GM18520 (cell line): Measurements from ENCODE around the gene MTG1.

ENCODE experiments used
- ATAC-seq: cut with Tn5 transposase; IDR thresholded peaks from one replicate; pipeline ENCODE4 v1.9.1; 2021; ENCODE audit not compliant: unreplicated experiment

MTG1 gene, protein sequence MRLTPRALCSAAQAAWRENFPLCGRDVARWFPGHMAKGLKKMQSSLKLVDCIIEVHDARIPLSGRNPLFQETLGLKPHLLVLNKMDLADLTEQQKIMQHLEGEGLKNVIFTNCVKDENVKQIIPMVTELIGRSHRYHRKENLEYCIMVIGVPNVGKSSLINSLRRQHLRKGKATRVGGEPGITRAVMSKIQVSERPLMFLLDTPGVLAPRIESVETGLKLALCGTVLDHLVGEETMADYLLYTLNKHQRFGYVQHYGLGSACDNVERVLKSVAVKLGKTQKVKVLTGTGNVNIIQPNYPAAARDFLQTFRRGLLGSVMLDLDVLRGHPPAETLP

DNA sequence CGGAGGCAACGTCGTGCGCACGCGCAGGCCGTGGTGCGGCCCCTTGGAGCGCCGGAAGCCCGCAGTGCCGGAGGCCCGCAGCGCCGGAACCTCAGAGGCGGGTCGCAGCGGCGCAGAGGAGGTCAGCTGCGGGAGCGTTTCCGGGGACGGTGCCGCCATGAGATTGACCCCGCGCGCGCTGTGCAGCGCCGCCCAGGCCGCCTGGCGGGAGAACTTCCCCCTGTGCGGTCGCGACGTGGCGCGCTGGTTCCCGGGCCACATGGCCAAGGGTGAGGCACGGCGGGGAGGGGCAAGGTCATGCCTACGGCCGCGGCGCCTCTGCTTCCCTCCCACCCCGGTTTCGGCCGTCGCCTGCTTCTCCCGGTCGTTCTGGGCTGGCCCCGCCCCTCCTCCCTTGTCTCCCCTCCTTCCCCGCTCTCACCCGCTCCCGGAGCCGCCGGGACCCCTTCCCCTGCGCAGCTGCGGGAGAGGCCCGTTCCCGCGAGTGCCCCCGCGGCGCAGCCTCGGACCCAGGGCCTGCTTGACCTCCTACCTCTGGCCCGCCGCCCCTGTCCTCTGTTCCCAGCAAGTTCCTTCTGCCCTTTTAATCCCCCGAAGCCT is at the start of gene MTG1:
Gene MTG1 (plus strand): TSS at position 94 of the 600 bp plus-strand sequence. CDS start 64 bp downstream, at position 158.
- peak; percentile 72 for ATAC-seq

DNA sequence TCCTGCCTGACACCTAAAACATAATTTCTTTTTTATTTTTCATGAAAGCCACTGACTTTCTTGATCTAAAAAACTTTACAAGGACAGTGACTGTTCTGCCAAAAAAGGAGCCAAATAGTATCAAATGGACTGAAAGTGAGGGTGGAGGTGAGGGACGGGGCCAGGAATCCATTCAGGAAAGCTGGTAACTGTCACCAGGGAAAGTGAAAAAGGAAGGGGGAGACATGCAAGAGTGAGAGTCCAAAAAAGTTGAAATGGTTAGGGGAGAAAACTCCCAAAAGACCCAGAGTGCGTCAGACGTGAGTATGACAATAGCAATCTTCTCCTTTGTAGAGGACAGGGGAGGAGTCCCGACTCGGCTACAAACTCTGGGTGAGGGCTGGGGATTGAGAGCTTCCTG is 49.7 kb upstream of the MTG1 start:
- ATAC-seq: no peak

DNA sequence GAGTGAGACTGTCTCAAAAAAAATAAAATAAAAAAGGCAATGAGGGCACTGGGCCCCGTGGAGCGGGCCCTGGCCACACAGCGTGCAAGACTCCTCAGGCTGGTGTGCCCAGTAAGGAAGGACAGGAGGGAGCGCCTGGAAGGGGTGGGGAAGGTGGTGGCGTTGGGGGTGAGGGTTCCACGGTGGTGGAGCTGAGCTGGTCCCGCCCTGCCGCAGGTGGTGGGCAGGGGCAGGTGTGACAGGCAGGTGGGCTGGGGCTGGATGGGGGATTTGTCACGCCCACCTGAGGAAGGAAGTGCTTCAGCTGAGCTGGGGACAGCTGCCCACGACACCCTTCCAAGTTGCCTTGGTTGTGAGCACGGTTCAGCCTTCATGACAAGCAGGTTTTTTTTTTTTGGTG is 47.5 kb upstream of the MTG1 start:
- ATAC-seq: no peak

DNA sequence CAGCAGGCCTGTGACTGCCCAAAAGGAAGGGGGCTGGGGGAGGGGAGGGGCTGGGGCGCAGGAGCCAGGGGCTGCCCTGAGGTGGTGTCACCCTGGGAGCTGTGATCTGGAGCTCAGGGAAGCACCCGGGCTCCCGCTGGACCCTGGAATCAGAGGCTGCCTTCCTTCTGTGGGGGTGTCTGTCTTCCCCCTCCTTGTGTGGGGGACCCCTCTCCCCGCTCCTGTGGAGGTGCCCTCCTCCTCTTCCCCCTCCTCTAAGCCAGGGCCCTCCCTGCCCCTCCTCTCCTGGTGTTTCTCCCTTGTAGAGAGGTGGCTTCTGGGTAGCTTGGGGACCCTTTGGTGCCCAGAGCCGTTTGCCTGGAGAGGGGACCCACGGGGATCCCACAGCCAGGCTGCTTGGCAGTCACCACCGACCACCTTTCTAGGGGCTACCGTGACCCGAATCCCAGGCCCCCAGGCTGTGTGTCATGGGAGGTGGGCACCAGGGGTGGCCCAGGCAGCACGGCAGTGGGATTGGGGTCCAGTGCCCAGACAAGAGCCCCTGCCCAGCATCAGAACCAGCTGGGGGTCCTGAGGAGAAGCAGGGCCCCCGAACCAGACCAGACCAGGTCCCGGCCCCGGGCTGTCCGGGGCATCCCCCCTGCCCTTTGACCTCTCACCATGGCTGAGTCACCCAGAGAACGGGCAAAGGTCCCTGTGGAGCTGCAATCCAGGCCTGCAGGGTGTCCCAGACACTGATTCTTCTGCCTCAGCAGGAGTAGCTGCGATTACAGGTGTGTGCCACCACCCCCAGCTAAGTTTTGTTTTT is 46.0 kb upstream of the MTG1 start:
- ATAC-seq: no peak

DNA sequence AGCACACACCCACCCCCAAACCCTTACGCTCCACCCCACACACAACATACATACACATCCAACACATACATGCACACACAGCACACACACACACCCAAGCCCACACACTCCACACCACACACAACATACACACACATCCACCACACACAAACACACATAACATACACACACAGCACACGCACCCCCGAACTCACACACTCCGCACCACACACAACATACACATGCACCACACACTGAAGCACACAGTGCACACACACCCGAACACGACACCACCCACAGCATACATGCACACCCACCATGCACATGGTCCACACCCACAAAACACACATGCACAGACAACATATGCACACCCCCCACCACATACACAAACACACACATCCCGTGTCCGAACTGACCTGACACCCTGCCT is 44.8 kb upstream of the MTG1 start:
- ATAC-seq: no peak

DNA sequence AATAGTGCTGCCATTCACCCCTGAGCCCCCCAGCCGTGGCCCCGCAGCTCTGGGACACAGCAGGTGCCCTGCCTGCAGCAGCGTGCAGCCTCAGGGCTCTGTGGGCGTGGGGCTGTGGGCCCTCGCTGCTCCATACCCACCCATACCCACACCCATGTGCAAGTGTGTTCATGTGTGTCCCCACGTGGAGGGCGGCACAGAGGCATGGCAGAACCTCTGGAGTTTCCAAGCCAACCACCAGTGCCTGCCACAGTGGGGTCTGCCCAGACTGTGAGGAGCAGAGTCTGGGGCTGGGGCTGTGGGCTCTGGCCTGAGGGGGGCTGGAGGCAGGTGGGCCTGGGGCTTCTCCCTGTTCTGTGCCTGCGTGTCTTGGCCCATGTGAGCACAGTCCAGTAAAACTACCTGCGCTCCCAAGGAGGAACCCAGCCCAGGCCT is 44.4 kb upstream of the MTG1 start:
- no peak for ATAC-seq

DNA sequence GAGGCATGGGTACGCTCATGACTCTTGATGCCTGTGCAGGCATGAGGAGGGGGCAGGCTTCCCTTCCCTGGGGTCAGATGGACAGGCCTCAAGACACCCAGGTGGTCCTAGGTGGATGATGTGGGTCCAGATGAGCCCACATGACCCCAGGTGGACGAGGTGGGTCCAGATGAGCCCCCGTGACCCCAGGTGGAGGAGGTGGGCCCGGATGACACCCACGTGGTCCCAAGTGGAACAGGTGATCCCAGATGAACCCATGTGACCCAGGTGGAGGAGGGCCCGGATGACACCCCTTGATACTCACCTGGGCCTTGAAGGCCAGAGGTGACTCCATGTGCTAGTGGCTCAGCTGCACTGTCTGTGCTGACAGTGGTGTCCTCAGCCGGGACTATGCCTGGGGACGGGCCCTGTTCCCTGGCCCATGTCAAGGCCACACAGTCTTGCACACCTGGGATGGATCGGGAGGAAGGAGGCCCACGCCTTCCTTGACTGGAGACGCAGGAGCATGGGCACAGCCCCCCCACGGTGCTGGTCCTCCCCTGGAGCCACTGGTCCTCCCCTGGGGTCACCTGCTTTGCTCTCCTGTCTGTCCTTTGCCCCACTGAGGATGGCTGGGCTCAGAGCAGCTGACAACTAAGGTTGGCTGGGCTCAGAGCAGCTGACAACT is 43.5 kb upstream of the MTG1 start:
- no peak for ATAC-seq

DNA sequence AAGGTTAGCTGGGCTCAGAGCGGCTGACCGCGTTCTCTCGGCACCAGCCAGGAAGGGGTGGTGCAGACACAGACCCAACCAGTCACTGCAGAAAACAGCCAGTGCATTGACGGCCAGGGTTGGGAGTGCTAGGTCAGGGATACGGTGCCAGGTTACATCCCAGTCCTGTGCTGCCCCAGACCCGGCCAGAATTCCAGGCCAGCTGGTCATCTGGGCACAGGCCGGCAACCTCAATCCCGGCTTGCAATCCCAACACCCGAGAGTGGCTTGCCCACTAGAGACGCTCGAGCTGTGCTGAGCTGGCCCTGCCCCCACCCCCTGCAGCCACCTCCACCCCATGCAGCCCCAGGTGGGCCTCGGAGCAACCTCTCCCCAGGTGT is 43.0 kb upstream of the MTG1 start:
- no peak for ATAC-seq

DNA sequence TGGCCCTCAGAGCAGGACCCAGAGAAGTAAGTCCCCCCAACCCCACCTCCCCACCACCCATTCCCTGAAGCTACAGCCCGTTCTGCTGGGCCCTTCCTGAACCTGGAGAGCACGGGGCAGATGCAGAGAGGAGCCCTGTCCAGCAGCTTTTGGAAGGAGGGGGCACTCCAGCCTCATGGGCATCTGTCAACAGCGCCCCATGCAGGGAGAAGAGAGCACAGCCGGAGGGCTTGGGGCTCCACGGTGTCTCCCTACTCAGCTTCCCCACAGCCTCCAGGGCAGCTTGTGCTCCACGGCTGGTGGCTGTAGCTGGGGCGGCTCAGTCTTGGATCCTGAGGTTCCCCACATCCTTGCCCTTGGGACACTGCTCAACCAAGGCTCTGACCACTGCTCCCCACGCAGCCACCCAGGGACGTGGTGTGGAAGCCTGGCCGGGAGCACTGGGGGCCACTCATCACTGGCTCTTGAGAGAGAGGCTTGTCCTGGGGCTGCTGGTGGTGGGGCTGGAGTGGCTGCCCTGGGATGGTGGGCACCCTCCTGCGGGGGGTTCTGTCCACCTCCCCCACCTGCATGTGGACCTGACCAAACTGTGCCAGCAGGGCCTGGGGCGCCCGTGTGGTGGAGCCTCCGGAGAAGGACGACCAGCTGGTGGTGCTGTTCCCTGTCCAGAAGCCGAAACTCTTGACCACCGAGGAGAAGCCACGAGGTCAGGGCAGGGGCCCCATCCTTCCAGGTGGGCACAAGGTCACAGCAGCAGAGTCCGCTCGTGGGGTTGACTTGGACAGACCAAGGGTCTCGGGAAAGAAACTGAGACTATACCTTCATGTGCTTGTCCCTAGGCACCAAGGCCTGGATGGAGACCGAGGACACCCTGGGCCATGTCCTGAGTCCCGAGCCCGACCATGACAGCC is 42.3 kb upstream of the MTG1 start:
- ATAC-seq: no peak

DNA sequence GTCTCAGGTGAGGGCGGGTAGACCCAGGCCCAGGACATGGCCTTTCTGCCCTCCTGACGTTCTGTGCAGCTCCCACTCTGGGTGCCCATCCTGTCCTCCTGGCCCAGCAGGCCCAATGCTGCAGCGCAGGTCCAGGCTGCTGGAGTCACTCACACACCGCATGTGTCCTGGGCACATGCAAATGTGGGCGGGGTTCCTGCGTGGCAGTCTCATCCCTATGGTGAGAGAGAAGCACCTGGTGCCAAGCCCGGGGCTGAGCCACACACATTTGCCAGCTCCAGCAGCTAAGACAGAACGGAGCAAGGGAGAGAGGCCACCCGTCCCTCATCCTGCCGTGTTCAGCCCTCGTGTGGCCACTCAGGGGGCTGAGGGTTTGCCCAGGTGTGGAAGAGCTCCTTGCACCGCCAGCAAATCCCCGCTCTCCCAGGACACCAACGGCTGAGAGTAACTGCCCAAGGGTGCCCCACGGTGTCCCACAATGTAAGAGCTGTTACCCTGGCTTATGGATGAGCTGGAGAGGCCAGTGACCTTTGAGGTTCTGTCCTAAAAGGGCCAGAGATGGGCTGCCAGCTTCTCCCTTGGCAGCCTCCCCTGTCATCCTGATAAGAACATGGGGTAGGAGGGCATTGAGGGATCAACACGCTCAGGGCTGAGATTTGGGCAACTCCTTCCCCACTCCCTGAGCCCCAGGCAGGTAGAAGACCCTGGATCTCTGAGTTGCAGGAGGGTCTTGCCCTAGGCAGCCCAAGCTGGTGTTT is 40.6 kb upstream of the MTG1 start:
- ATAC-seq: no peak

DNA sequence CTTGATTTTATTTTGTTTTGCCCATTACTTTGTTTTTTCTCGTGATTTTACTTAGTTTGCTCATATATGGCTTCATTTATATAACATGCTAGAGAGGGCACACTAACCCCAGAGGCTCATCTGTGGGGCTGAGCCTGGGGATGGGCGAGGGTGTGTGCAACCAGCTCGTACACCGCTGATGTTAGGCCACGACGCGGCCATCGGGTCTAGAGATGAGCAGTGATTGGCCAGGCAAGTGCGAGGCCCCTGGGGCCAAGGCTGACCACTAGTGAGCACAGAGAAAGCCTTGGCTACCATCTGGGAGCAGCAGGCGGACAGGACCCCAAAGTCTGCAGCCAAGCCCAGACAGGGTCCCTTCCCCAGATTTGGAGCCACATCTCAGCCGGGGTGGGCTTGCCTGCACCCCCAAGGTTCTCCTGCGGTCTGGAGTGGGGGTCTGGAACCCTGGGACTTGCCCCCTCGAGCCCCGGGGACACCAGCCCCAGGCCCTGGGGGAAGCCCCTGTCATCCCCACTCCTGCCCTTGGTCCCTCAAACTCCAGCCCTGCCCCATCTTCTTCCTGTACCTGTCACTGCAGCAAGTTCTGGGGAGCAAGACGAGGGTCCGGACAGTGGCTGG is 39.9 kb upstream of the MTG1 start:
- ATAC-seq: no peak

DNA sequence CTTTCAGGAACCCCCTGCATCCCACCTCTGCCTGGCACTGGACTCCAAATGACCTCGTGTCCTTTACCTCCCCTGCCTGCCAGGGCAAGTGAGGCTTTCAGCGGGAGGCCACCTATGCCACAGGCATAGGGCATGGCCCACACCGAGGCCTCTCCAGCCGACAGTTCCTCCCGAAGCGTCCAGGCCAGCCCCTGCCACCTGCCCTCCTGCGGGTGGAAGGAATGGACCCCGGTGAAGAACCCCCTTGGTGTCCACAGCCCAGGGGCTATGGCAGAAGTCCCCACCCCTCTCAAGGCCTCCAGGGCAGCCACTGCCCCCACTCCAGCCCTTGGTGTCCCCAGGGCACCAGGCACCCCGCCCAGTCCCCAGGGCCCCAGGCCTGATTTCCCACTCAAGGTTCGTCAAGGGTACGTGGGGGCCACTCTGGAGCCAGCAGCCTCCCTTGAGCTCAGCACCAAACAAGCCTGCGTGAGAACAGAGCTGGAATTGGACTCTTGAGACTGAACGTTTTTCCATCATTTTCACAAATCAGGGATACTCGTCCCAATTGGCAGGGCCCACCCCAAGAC is 39.2 kb upstream of the MTG1 start:
- no peak for ATAC-seq

DNA sequence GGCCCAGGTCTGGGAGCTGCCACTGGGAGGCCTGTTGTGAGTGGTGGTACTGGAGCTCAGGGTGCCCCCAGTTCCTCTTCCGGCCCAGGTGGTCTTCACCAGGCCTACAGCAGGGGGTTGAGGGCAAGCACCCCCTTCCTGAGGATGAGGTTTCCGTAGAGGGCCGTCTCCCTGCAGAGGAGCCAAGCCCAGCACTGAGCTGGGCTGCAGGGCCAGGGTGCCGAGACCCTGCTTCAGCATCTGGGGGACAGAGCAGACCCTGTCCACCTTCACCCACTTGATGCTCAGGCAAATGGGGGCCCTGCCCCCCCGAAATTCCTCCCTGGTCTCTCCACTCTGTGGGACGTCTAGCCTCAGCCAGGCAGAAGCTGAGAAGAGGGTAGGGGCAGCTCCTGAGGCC is 38.7 kb upstream of the MTG1 start:
- no peak for ATAC-seq

DNA sequence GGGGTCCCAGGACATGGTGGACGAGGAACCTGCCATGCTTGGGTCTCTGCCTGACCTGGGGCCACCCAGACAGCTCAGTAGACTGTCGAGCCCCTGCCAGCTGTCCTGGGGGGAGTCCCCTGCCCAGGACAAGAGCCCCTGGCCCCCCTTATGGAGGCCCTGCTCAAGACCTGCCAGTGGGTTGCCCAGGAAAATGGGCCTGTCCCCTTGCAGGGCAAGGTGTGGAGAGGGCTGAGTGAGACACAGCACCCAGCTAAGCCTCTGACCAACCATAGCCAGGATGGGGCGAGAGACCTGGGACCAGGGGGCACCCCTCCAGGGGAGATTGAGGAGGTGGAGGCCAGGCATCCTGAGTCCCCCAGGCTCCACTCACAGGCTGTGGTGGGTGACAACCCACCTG is 38.0 kb upstream of the MTG1 start:
- ATAC-seq: no peak

DNA sequence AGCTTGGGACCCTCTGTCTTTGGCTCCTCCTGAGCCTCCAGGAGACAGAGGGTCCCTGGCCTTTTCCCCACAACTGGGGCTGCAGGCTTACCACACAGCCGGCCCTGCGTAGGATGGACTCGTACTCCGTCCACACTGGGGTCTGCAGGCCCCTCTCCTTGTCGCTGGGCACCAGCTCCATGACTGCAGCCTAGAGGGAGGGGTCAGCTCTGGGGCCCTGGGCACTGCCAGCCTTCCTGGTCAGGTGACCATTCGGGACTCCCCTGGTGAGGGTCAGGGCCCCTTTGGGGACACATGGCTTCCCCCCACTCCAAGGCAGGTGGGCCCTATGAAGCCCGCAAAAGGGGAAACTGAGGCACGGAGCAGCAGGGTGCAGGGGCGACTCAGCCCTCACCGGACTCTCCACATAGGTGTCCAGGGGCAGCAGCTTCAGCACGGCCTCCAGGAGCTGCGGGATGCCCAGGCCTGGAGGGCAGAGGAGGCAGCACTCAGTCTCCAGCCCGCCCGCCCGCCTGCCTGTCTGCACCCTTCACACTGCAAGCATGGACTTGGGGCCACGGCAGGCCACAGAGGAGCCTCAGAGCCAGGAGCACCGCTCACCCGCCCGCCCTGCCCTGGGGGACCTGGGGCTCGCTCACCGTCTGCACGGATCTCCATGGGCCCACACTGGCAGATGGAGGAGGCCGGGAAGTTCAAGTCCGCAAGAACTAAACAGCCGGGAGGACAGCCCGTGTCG is 37.2 kb upstream of the MTG1 start:
- no peak for ATAC-seq

DNA sequence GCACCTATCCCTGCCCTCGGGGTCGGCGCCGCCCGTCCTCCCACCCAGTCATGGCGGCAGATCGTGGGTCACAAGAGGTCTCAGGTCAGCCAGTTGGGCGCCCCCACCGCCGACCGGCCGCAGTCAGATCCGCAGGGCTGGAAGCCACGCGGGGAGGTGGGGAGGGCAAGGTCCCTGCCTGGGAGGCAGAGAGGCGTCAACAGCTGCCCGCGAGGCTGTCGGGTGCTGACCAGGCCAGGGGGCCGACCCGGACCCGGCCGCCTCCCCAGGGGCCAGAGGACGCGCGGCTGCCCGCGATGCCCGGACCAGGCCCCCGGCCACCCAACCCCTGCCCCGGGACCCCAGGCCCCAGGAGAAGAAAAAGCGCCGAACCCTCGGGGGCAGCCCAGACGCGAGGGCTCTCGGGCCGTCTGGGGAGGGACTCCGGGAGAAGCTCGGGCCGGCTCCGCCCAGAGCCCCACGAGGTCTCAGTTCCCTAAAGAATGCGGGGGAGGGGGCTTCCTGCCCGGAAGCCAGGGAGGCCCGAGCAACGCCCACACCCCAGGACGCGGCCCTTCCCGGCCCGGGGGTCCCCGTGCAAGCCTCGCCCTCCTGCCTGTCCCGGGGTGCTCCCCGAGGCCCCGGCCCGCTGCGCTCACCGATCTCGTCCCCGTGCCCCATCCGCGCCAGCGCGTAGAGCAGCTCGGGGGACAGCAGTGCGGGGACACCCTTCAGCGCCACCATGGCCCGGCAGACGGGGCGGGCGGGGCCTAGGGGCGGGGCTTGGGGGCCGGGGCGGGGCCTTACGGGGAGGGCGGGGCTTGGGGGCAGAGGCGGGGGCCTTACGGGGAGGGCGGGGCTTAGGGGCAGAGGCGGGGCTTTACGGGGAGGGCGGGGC is 36.4 kb upstream of the MTG1 start, which contains the start of gene FUOM:
Gene FUOM (minus strand): TSS at position 735 of the 877 bp plus-strand sequence. CDS start 12 bp downstream, at position 723.
- ATAC-seq: no peak
